ENCODE measurements around the gene INSL3. TPM values are rescaled to one million over a fixed set of nuclear protein-coding genes. Genes with fewer than 3 reads are reported as not detected.

INSL3 gene
- total and polyA plus RNA-seq, 4 donors = 0.22 TPM; not detected in 3

DNA sequence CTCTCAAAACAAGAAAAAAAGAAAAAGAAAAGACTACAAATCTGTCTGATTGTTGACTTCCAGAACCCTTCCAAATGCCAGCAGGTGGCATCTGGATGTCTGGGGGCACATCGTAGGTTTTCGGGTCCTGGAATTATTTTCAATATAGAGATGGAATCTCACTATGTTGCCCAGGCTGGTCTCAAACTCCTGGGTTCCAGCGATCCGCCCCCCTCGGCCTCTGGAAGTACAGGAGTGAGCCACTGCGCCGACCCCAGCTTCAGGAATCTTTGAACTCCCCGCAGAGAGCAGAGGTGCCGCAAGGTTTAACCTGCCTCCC lies 26.9 kb downstream of the INSL3 start (continued):
- TF ChIP-seq RXRA (IDR thresholded peaks at IDR 0.05) = no peak
- TF ChIP-seq RAD21 (IDR thresholded peaks at IDR 0.05) = no peak
- TF ChIP-seq NR2F2 (IDR thresholded peaks at IDR 0.05) = no peak
- TF ChIP-seq, protein P1, sequence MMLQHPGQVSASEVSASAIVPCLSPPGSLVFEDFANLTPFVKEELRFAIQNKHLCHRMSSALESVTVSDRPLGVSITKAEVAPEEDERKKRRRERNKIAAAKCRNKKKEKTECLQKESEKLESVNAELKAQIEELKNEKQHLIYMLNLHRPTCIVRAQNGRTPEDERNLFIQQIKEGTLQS (IDR thresholded peaks at IDR 0.05) = no peak
- TF ChIP-seq GABPA (IDR thresholded peaks at IDR 0.05 in 1 of 2, conservative IDR thresholded peaks at IDR 0.05 in 1 of 2) = no peak
- TF ChIP-seq FOXA1 (IDR thresholded peaks at IDR 0.05) = no peak

DNA sequence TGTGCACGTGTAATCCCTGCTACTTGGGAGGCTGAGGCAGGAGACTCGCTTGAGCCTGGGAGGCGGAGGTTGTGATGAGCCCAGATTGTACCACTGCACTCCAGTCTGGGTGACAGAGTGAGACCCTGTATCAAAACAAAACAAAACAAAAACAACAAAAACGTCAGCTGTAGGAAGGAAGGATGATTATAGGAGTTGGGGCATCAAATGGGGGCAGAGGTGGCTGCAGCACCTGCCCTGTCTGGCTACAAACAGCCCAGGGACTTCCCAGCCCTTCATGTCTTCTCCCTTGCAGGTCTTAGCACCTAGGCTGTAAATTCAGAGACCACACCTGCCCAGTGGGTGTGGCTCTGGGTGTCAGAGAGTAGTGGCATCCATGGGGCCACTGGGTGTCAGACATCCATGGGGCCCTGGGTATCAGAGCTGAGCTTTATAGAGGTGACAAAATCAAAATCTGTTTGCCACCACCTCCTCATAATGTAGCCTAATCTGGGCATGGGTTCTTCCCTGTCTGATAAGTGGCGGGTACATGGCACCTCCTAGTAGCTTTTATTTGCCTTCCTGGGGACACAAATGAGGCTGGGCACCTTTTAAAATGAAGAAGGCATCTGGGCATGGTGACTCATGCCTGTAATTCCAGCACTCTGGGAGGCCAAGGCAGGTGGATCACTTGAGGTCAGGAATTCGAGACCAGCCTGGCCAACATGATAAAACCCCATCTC lies 31.1 kb downstream of the INSL3 start:
- WGBS = 59% methylated on average over 6 of the region's 6 CpGs
- no peak overlapping the region for H3K4me3 ChIP-seq (ENCODE audit: low read depth in 1 of 3, low read length in 3 of 3)
- H3K36me3 ChIP-seq (ENCODE audit: control insufficient read depth in 4 of 4, insufficient read depth in 3 of 4, low read depth in 1 of 4, low read length in 3 of 4) = no peaks in the 10 kb centered on the region
- H3K9me3 ChIP-seq (ENCODE audit: control insufficient read depth in 4 of 4, low read length in 3 of 4) = no peaks in the 10 kb centered on the region
- DNase-seq (ENCODE audit: low spot score) = no peak
- no peak overlapping the region for H3K9ac ChIP-seq (ENCODE audit: low read depth in 1 of 2, low read length in 2 of 2)
- TF ChIP-seq FOXA1 (IDR thresholded peaks at IDR 0.05) (no peak), TAF1 (conservative IDR thresholded peaks at IDR 0.05) (no peak), SP1 (IDR thresholded peaks at IDR 0.05) (no peak), HNF4G (IDR thresholded peaks at IDR 0.05) (no peak), RAD21 (IDR thresholded peaks at IDR 0.05) (no peak), YY1 (IDR thresholded peaks at IDR 0.05) (no peak), JUND (IDR thresholded peaks at IDR 0.05) (no peak), NR2F2 (IDR thresholded peaks at IDR 0.05) (no peak), FOXA2 (IDR thresholded peaks at IDR 0.05) (no peak), RXRA (IDR thresholded peaks at IDR 0.05) (no peak), EGR1 (IDR thresholded peaks at IDR 0.05; ENCODE audit: low read depth in 2 of 2) (no peak)
- TF ChIP-seq, protein P2, sequence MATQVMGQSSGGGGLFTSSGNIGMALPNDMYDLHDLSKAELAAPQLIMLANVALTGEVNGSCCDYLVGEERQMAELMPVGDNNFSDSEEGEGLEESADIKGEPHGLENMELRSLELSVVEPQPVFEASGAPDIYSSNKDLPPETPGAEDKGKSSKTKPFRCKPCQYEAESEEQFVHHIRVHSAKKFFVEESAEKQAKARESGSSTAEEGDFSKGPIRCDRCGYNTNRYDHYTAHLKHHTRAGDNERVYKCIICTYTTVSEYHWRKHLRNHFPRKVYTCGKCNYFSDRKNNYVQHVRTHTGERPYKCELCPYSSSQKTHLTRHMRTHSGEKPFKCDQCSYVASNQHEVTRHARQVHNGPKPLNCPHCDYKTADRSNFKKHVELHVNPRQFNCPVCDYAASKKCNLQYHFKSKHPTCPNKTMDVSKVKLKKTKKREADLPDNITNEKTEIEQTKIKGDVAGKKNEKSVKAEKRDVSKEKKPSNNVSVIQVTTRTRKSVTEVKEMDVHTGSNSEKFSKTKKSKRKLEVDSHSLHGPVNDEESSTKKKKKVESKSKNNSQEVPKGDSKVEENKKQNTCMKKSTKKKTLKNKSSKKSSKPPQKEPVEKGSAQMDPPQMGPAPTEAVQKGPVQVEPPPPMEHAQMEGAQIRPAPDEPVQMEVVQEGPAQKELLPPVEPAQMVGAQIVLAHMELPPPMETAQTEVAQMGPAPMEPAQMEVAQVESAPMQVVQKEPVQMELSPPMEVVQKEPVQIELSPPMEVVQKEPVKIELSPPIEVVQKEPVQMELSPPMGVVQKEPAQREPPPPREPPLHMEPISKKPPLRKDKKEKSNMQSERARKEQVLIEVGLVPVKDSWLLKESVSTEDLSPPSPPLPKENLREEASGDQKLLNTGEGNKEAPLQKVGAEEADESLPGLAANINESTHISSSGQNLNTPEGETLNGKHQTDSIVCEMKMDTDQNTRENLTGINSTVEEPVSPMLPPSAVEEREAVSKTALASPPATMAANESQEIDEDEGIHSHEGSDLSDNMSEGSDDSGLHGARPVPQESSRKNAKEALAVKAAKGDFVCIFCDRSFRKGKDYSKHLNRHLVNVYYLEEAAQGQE (IDR thresholded peaks at IDR 0.05) = no peak
- TF ChIP-seq, protein P1 (IDR thresholded peaks at IDR 0.05) = no peak
- TF ChIP-seq, protein P3, sequence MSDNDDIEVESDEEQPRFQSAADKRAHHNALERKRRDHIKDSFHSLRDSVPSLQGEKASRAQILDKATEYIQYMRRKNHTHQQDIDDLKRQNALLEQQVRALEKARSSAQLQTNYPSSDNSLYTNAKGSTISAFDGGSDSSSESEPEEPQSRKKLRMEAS (IDR thresholded peaks at IDR 0.05) = no peak
- peaks cover 0 to 9% (median 1%) of the 10 kb centered on the region in 4 donors for H3K27me3 ChIP-seq (ENCODE audit: control insufficient read depth in 4 of 4, insufficient read depth in 4 of 4, low read length in 3 of 4)
- H3K27ac ChIP-seq (ENCODE audit: low read depth in 1 of 2, low read length in 2 of 2) = no peak overlapping the region
- peaks cover 0 to 6% (median 1%) of the 10 kb centered on the region in 4 donors for H3K4me1 ChIP-seq (ENCODE audit: control insufficient read depth in 4 of 4, insufficient read depth in 4 of 4, low read length in 3 of 4)

DNA sequence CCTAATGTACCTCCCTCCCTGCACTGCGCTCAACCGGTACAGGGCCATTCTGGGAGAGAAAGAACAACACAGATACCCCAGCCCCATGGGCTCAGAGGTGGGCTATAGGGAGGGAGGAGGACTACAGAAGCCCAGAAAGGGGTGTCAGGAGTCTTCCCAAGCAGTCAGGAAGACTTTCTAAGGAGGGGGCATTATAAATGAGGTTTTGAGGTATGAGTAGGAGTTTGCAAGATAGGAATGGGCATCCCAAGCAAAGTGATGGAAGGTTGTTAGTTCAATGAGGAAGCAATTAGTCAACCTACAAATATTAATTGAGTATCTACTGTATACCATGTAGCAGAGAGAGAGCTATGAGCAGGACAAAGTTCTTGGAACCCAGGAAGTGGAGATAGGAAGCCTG lies 32.7 kb downstream of the INSL3 start:
- peaks cover 0 to 5% (median 0%) of the 10 kb centered on the region in 4 donors for H3K27me3 ChIP-seq (ENCODE audit: control insufficient read depth in 4 of 4, insufficient read depth in 4 of 4, low read length in 3 of 4)
- no peaks in the 10 kb centered on the region for H3K36me3 ChIP-seq (ENCODE audit: control insufficient read depth in 4 of 4, insufficient read depth in 3 of 4, low read depth in 1 of 4, low read length in 3 of 4)
- 97% methylated on average over 2 of the region's 2 CpGs for WGBS
- DNase-seq (ENCODE audit: low spot score) = no peak
- H3K9me3 ChIP-seq (ENCODE audit: control insufficient read depth in 4 of 4, low read length in 3 of 4) = no peaks in the 10 kb centered on the region
- no peak for TF ChIP-seq RAD21 (IDR thresholded peaks at IDR 0.05)
- TF ChIP-seq TAF1 (conservative IDR thresholded peaks at IDR 0.05) = no peak
- H3K9ac ChIP-seq (ENCODE audit: low read depth in 1 of 2, low read length in 2 of 2) = no peak overlapping the region
- H3K4me3 ChIP-seq (ENCODE audit: low read depth in 1 of 3, low read length in 3 of 3) = no peak overlapping the region
- no peak overlapping the region for H3K27ac ChIP-seq (ENCODE audit: low read depth in 1 of 2, low read length in 2 of 2)
- no peaks in the 10 kb centered on the region for H3K4me1 ChIP-seq (ENCODE audit: control insufficient read depth in 4 of 4, insufficient read depth in 4 of 4, low read length in 3 of 4)

Data from liver (tissue), 9 donors.